Fibroblast of pulmonary artery (primary cell): ENCODE results near the gene TMEM178A.
A peak's percentile ranks its signal among the peaks of the same experiment; 100 is the strongest.

ENCODE experiments used
- DNase-seq: peaks from one replicate; pipeline ENCODE4 v3.0.0-alpha.2; 2010; ENCODE audit warnings: low read depth
- H3K4me3 ChIP-seq: replicated peaks from 2 replicates; pipeline ENCODE4 v1.5.1; 2011; ENCODE audit warnings: low read depth, mild to moderate bottlenecking, control low read depth, low read length, moderate library complexity
- CTCF ChIP-seq: IDR thresholded peaks from 2 replicates; pipeline ENCODE4 v1.5.1; 2011; ENCODE audit warnings: mild to moderate bottlenecking, control low read depth, low read length, inconsistent platforms; ENCODE audit errors: missing control alignments

The TMEM178A gene

GRCh38 chr2:39706945-39707344 is 41.2 kb downstream of the TMEM178A start:
- no peak for TF ChIP-seq CTCF
- no peak overlapping the region for H3K4me3 ChIP-seq
- no peak for DNase-seq

GRCh38 chr2:39708003-39708402 is 42.3 kb downstream of the TMEM178A start:
- no peak for DNase-seq
- TF ChIP-seq CTCF, result no peak
- H3K4me3 ChIP-seq, result no peak overlapping the region

DNA sequence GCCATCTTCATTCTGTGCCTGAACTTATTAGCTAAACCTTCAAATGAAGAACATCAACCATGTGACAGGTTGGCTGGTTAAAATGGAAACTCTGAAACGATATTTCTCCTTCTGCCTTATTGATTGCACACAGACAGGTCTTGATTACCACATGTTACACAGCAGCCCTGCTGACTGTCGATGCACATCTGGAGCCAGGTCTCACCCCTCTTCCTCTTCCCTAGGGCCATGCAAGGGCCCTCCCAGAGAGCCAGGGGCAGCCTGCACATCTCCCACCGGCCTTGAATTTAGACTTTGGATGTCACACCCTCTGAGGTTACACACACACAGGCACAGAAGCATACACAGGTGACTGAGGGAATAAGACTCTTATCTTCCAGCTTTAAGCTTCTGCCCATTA is 45.1 kb downstream of the TMEM178A start:
- TF ChIP-seq CTCF, result no peak
- no peak for DNase-seq
- no peak overlapping the region for H3K4me3 ChIP-seq

- DNase-seq, result no peak
- H3K4me3 ChIP-seq, result no peak overlapping the region
- no peak for TF ChIP-seq CTCF
Observed at GRCh38 chr2:39712953-39713352, 47.2 kb downstream of the TMEM178A start.

- DNase-seq, result peak; percentile 22
- H3K4me3 ChIP-seq, result no peak overlapping the region
- no peak for TF ChIP-seq CTCF
Observed at GRCh38 chr2:39715095-39715494, 49.4 kb downstream of the TMEM178A start.

DNA sequence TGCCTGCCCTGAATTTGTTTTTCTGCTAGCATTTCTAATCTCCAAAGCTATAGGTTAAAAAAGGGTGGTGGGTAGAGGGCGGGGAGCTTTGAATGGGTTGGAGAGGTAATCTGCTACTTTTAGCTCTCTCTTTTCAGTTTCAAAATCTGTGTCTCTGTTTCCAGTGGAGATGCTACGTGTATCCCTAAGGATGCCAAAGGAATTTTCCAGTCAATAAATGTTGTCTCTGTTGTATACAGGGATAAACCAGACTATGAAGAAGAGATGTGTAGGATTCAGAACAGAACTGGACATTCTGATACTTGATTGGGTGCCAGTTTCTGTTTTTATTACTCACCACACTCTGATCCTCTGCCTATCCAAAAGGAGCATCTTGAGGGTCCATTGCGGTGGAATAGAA is 50.1 kb downstream of the TMEM178A start:
- TF ChIP-seq CTCF, result no peak
- no peak for DNase-seq
- H3K4me3 ChIP-seq, result no peak overlapping the region

- no peak for DNase-seq
- no peak overlapping the region for H3K4me3 ChIP-seq
- no peak for TF ChIP-seq CTCF
Observed at GRCh38 chr2:39717067-39717466, 51.4 kb downstream of the TMEM178A start.
